ENCODE results near the gene ARL15. TPM values are rescaled to one million over a fixed set of nuclear protein-coding genes. Genes with fewer than 3 reads are reported as not detected.

Gene ARL15
- total RNA-seq, 1 donor: 28.1 TPM

DNA sequence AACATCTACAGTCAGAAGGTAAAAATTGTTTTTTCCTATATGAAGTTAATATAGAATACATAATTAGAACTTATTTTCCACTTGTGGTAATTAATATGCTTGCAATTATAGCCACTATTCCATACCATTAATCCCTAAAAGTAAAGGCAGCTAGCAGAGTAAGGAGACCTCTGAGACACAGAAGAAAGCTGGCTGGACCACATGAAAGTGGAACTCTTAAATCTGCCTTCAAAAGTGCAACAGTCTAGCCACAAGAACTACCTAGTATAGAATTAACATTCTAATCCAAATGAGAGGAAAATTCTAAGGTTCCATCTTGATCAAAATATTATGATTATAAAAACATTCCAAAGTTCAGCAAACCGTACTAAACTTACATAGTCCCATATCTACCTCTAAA, 37.6 kb downstream of the ARL15 start:
- TF ChIP-seq, protein P1, sequence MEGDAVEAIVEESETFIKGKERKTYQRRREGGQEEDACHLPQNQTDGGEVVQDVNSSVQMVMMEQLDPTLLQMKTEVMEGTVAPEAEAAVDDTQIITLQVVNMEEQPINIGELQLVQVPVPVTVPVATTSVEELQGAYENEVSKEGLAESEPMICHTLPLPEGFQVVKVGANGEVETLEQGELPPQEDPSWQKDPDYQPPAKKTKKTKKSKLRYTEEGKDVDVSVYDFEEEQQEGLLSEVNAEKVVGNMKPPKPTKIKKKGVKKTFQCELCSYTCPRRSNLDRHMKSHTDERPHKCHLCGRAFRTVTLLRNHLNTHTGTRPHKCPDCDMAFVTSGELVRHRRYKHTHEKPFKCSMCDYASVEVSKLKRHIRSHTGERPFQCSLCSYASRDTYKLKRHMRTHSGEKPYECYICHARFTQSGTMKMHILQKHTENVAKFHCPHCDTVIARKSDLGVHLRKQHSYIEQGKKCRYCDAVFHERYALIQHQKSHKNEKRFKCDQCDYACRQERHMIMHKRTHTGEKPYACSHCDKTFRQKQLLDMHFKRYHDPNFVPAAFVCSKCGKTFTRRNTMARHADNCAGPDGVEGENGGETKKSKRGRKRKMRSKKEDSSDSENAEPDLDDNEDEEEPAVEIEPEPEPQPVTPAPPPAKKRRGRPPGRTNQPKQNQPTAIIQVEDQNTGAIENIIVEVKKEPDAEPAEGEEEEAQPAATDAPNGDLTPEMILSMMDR (IDR thresholded peaks at IDR 0.05; ENCODE audit: insufficient read depth, low read depth, low read length): no peak
- no peak for DNase-seq (ENCODE audit: low read depth)
- H3K4me3 ChIP-seq (ENCODE audit: low read depth, low read length): no peak overlapping the region

GRCh38 chr5:54270326-54270725, 40.0 kb downstream of the ARL15 start:
- no peak for DNase-seq (ENCODE audit: low read depth)
- TF ChIP-seq, protein P1 (IDR thresholded peaks at IDR 0.05; ENCODE audit: insufficient read depth, low read depth, low read length): no peak
- H3K4me3 ChIP-seq (ENCODE audit: low read depth, low read length): no peak overlapping the region

DNA sequence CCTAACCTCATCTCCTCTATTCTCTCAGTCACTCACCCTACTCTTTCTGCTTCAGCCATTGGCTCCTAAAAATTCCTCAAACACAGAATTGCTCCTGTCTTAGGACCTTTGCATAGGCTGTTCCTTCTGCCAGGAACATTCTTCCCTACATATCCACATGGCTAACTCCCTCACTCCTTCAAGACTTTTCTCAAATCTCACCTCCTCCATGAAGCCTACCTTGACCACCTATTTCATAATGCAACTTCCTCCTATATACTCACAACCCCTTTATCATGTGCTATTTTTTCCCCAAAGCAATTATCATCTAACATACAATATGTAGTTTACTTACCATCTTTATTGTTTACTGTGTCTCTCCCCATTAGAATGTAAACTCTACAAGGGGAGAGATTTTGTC, 45.8 kb downstream of the ARL15 start:
- TF ChIP-seq, protein P1 (IDR thresholded peaks at IDR 0.05; ENCODE audit: insufficient read depth, low read depth, low read length): no peak
- no peak for DNase-seq (ENCODE audit: low read depth)
- no peak overlapping the region for H3K4me3 ChIP-seq (ENCODE audit: low read depth, low read length)

GRCh38 chr5:54263447-54263846, 46.9 kb downstream of the ARL15 start:
- no peak for DNase-seq (ENCODE audit: low read depth)
- TF ChIP-seq, protein P1 (IDR thresholded peaks at IDR 0.05; ENCODE audit: insufficient read depth, low read depth, low read length): no peak
- no peak overlapping the region for H3K4me3 ChIP-seq (ENCODE audit: low read depth, low read length)

DNA sequence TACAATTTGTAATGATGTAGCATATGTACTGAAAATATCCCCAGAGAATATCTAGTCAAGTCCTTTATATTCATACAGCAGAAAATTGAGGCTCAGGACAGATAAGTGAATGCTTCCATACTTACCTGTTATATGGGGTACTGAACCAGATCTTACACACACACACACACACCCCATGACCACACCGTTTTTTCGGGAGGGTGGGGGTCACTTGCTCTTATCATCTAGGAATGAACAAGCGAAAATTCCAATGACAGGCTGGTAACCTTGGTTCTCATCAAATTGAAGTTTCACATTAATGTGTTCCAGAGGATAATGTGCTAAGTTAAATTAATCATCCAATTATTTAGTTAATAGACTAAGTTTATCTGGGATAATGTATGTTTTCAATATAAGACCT, 48.8 kb downstream of the ARL15 start:
- no peak overlapping the region for H3K4me3 ChIP-seq (ENCODE audit: low read depth, low read length)
- DNase-seq (ENCODE audit: low read depth): no peak
- TF ChIP-seq, protein P1 (IDR thresholded peaks at IDR 0.05; ENCODE audit: insufficient read depth, low read depth, low read length): no peak

GRCh38 chr5:54259981-54260380, 50.4 kb downstream of the ARL15 start:
- TF ChIP-seq, protein P1 (IDR thresholded peaks at IDR 0.05; ENCODE audit: insufficient read depth, low read depth, low read length): no peak
- H3K4me3 ChIP-seq (ENCODE audit: low read depth, low read length): no peak overlapping the region

DNA sequence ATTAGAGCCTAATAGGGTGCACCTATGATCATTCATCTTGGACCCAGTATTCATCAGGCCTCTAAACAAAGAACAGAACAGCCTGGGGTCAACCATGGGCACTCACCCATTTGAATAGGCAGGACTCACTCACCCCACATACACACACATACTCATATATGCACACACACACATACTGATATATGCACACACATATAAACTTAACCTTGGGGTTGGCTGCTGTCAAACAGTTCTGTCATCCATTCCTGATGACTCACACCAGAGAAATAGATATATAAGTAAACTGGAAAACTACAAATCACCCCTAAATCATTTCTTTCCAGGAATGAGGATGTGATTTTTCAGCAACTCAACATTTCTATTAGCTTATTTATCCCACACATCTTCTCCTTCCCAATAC, 51.3 kb downstream of the ARL15 start:
- H3K4me3 ChIP-seq (ENCODE audit: low read depth, low read length): no peak overlapping the region
- DNase-seq (ENCODE audit: low read depth): no peak
- TF ChIP-seq, protein P1 (IDR thresholded peaks at IDR 0.05; ENCODE audit: insufficient read depth, low read depth, low read length): no peak

More at GRCh38 chr5:54259981-54260380, 50.4 kb downstream of the ARL15 start:
- DNase-seq (ENCODE audit: low read depth): no peak

All from fibroblast of villous mesenchyme (primary cell).